Neural crest cell (in vitro differentiated cells): Measurements from ENCODE around the gene SLC25A48. TPM values are rescaled to one million over a fixed set of nuclear protein-coding genes. Genes with fewer than 3 reads are reported as not detected.
"Not testable (repeated sequence)": the region's sequence is repeated elsewhere in the genome, so short reads cannot be mapped to it uniquely, and the experiment has no call there.

Experiments used
- DNase-seq: peaks from one replicate; pipeline ENCODE4 v3.0.0; 2021; ENCODE audit warnings: low read depth, mixed read lengths, low spot score
- H3K27ac Mint-ChIP-seq: one replicate; pipeline ENCODE4 v1.8.0; 2021; ENCODE audit warnings: mild to moderate bottlenecking, mixed read lengths; ENCODE audit not compliant: unreplicated experiment
- H3K27me3 Mint-ChIP-seq: 2 replicates; pipeline ENCODE4 v1.8.0; 2021; ENCODE audit warnings: low read depth, mild to moderate bottlenecking, mixed read lengths
- H3K36me3 Mint-ChIP-seq: 2 replicates; pipeline ENCODE4 v1.8.0; 2021; ENCODE audit warnings: low read depth, mild to moderate bottlenecking, mixed read lengths
- H3K4me1 Mint-ChIP-seq: 2 replicates; pipeline ENCODE4 v1.8.0; 2021; ENCODE audit warnings: mixed read lengths
- H3K4me3 Mint-ChIP-seq: one replicate; pipeline ENCODE4 v1.8.0; 2021; ENCODE audit warnings: mild to moderate bottlenecking, mixed read lengths
- H3K9me3 Mint-ChIP-seq: 2 replicates; pipeline ENCODE4 v1.8.0; 2021; ENCODE audit warnings: mixed read lengths
- total RNA-seq: library from RNA; stranded (reverse); gene quantifications from 2 replicates; pipeline ENCODE4 v1.2.1, GENCODE V29; 2021
- TF ChIP-seq, protein P1 (sequence below): fragments of 200-600 bp; sonication (generic); conservative IDR thresholded peaks from 2 replicates; pipeline ENCODE4 v1.5.0; 2021; ENCODE audit warnings: antibody characterized with exemption, mild to moderate bottlenecking

The SLC25A48 gene
- total RNA-seq, 1 donor from 2014 or later: not detected

DNA sequence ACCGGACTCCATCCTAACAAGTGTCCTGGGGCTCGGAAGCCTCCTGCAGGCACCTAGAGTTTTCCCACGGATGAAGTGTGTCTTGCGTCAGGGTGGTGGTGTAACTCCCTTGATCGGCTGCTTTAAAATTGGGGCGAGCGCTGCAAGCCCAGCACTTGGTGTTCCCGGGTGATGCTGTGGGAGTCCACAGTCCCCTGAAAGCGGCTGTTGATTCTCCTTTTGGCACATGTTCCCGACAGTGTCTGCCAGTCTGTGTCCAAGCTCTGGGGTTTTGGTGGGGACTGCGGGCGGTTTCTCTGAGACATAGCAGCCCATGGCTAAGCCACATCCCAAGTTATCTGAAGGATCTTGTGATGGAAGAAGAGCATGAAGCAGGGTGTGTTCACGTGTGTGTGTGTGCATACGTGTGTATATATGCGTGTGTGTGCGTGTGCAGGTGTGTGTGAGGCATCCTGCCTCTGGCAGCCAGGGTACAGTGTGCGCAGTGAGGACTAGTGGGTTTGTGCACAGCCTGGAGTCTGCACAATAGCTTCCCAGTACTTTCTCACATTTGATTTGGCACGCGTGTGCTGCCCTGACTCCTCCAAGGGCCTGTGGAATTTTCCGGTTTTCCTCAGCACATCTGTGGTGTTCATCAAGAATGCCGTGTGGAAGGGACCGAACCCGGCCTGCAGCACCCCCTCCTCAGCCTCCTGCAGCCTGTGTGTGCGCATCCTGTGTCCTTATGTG, 16.9 kb downstream of the SLC25A48 start:
- Mint-ChIP-seq H3K36me3 (no peaks in the 10 kb centered on the region), H3K4me3 (no peak overlapping the region), H3K9me3 (peaks cover 6% of the 10 kb centered on the region), H3K27me3 (peaks cover 13% of the 10 kb centered on the region), H3K4me1 (peaks cover 6% of the 10 kb centered on the region), H3K27ac (no peak overlapping the region)
- TF ChIP-seq, protein P1, sequence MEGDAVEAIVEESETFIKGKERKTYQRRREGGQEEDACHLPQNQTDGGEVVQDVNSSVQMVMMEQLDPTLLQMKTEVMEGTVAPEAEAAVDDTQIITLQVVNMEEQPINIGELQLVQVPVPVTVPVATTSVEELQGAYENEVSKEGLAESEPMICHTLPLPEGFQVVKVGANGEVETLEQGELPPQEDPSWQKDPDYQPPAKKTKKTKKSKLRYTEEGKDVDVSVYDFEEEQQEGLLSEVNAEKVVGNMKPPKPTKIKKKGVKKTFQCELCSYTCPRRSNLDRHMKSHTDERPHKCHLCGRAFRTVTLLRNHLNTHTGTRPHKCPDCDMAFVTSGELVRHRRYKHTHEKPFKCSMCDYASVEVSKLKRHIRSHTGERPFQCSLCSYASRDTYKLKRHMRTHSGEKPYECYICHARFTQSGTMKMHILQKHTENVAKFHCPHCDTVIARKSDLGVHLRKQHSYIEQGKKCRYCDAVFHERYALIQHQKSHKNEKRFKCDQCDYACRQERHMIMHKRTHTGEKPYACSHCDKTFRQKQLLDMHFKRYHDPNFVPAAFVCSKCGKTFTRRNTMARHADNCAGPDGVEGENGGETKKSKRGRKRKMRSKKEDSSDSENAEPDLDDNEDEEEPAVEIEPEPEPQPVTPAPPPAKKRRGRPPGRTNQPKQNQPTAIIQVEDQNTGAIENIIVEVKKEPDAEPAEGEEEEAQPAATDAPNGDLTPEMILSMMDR: no peak
- DNase-seq: no peak

DNA sequence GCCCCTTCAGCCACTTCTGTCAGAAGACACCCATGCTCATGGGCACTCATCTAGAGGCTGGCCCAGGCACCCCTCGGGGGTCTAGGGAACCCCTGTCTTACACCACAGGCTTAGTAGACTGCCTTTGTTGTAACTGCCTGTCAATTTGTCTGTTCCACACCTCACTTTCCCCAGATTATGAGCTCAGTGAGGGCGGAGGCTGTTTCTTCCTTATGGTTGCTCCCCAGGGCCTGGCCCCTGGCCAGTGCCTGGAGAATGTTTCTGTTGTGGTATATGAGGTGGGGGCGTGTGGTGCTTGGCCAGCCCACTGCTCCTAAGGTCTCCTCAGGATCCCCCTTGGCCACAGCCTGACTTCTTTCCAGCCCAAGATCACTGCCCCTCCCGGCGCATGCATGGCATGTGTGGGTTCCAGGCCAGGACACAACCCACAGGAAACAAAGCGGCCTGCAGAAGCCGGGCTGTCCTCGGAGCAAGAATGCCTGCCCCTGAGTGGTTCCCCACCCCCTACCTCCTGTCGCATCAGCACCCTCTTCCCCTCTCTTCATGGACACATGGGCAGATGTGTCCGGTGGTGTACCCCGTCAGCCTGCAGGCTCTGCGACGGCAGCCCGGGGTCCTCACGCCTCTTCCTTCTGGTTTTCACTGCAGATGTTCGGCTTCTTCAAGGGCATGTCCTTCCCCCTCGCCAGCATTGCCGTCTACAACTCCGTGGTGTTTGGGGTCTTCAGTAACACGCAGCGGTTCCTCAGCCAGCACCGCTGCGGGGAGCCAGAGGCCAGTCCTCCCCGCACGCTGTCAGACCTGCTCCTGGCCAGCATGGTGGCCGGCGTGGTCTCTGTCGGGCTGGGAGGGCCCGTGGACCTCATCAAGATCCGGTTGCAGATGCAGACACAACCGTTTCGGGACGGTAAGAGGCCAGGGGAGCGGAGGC, 17.7 kb downstream of the SLC25A48 start:
- Mint-ChIP-seq H3K9me3 (peaks cover 6% of the 10 kb centered on the region), H3K27ac (no peak overlapping the region), H3K27me3 (peaks cover 14% of the 10 kb centered on the region), H3K4me1 (peaks cover 6% of the 10 kb centered on the region), H3K36me3 (no peaks in the 10 kb centered on the region), H3K4me3 (no peak overlapping the region)
- TF ChIP-seq, protein P1: no peak
- no peak for DNase-seq

DNA sequence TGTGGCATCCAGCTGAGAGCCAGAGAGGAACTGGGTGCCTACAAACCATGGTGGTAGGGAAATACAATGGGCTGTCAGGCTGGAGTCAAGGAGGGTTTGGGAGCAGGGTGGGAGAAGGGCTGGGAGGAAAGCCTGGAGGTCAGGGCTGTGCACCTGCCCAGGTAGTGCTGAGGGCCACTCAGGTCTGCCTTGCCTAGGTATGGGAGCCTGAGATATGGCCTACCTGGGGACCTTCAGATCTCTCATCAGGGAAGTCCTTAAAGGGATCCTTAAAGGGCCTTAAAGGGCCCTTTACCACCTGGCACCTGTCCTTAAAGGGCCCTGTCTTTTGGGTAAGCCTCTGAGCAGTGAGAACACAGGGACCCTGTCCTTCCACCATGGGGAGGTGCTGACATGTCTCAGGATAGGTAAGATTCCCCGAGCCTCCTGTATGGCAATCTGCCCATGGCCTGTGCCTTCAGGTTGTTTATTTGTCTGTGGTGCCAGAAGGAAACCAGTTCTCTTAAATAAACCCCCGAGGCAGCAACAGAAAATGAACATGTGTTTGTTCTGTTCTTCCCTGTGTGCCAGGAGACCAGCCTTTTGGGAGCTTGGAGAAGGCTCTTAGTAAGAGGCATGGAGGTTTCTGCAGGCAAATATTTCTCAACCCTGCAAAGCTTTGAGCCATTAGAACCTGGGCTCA, 23.3 kb downstream of the SLC25A48 start:
- no peak for DNase-seq
- H3K4me1 Mint-ChIP-seq: no peaks in the 10 kb centered on the region
- H3K36me3 Mint-ChIP-seq: no peaks in the 10 kb centered on the region
- H3K4me3 Mint-ChIP-seq: no peak overlapping the region
- TF ChIP-seq, protein P1: no peak
- peaks cover 35% of the 10 kb centered on the region for H3K27me3 Mint-ChIP-seq
- no peak overlapping the region for H3K27ac Mint-ChIP-seq
- H3K9me3 Mint-ChIP-seq: peaks cover 6% of the 10 kb centered on the region

DNA sequence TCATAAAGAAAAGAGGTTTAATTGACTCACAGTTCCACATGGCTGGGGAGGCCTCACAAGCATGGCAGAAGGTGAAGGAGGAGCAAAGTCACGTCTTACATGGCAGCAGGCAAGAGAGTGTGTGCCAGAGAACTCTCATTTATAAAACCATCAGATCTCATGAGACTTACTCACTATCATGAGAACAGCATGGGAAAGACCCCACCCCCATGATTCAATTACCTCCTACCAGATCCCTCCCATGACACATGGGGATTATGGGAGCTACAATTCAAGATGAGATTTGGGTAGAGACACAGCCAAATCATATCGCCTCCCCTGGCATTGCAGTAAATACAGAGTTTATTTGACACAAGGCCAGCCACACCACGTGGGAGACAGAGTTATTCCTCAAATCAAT, 24.7 kb downstream of the SLC25A48 start:
- H3K27me3 Mint-ChIP-seq: peaks cover 42% of the 10 kb centered on the region
- not testable (repeated sequence) for H3K27ac Mint-ChIP-seq, H3K4me1 Mint-ChIP-seq, H3K36me3 Mint-ChIP-seq, DNase-seq, H3K4me3 Mint-ChIP-seq, H3K9me3 Mint-ChIP-seq

- no peaks in the 10 kb centered on the region for H3K4me1 Mint-ChIP-seq
- H3K36me3 Mint-ChIP-seq: no peaks in the 10 kb centered on the region
- no peak for DNase-seq
- H3K4me3 Mint-ChIP-seq: no peak overlapping the region
- no peaks in the 10 kb centered on the region for H3K9me3 Mint-ChIP-seq
- no peak overlapping the region for H3K27ac Mint-ChIP-seq
- TF ChIP-seq, protein P1: no peak
- H3K27me3 Mint-ChIP-seq: peaks cover 42% of the 10 kb centered on the region
Observed at GRCh38 chr5:135859641-135860040, 25.2 kb downstream of the SLC25A48 start.
